ENCODE data around the gene BRAF.
"Not testable (repeated sequence)": the region's sequence is repeated elsewhere in the genome, so short reads cannot be mapped to it uniquely, and the experiment has no call there.

Gene BRAF

DNA sequence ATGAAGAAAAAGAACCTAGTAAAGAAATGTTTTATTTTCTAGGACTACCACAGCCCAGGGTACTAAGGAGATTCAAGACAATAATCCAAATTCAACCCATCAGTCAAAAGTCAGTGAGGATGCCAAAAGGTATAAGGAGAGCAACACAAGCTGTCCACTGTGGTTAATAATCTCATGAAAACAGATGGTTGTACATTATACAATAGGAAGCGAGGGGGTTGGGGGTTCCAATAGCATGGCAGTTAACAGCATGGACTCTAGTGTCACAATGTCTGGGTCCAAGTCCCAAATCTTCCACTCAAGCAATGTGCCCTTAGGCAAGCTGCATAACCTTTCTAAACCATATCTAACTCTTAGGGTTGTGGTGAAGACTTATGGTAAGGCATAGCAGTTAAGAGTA is 35.1 kb downstream of the BRAF start:
- DNase-seq (ENCODE audit: low read depth): no peak
- no peak overlapping the region for H3K4me3 ChIP-seq (ENCODE audit: low read depth, low read length)
- TF ChIP-seq, protein P1, sequence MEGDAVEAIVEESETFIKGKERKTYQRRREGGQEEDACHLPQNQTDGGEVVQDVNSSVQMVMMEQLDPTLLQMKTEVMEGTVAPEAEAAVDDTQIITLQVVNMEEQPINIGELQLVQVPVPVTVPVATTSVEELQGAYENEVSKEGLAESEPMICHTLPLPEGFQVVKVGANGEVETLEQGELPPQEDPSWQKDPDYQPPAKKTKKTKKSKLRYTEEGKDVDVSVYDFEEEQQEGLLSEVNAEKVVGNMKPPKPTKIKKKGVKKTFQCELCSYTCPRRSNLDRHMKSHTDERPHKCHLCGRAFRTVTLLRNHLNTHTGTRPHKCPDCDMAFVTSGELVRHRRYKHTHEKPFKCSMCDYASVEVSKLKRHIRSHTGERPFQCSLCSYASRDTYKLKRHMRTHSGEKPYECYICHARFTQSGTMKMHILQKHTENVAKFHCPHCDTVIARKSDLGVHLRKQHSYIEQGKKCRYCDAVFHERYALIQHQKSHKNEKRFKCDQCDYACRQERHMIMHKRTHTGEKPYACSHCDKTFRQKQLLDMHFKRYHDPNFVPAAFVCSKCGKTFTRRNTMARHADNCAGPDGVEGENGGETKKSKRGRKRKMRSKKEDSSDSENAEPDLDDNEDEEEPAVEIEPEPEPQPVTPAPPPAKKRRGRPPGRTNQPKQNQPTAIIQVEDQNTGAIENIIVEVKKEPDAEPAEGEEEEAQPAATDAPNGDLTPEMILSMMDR (IDR thresholded peaks at IDR 0.05; ENCODE audit: low read depth, low read length, missing control alignments): no peak
- in situ Hi-C loops (cut with HindIII; ENCODE audit: low sequenced_read_pairs): no loop called here

DNA sequence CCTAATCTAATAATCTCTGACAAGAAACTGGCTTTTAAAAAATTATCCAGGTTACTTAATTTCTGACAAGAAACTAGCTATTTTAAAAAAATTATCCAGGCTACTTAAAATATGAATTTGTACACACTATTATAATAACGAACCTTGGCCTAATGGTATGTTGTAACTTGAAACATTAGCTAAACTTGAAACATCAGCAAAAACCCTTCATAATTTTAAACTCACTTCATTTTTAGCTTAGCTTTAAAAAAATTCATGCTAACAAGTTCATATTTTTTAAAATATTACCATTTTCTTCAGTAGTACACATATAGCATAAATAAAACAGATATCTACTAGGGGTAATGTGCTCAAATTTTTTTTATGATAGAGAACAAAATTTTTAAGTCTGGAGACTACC is 35.6 kb downstream of the BRAF start:
- TF ChIP-seq, protein P1 (IDR thresholded peaks at IDR 0.05; ENCODE audit: low read depth, low read length, missing control alignments): no peak
- no peak overlapping the region for H3K4me3 ChIP-seq (ENCODE audit: low read depth, low read length)
- no peak for DNase-seq (ENCODE audit: low read depth)
- in situ Hi-C loops (cut with HindIII; ENCODE audit: low sequenced_read_pairs): no loop called here

DNA sequence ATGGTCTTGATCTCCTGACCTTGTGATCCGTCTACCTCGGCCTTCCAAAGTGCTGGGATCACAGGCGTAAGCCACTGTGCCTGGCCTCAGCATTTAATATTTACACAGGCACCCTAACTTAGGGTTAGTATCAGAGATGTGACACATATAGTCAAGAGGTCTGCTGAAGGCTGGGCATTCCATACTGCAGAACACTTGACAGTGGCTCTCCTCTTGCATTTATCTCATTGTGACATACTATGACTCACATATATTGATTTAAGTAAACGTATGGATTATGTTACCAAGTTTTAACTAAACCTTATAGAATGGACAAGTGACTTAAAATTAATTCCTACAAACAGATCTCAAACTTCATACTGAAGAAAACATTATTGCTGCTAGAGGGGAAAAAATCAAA is 36.6 kb downstream of the BRAF start:
- DNase-seq (ENCODE audit: low read depth): no peak
- in situ Hi-C loops (cut with HindIII; ENCODE audit: low sequenced_read_pairs): no loop called here
- no peak overlapping the region for H3K4me3 ChIP-seq (ENCODE audit: low read depth, low read length)
- TF ChIP-seq, protein P1 (IDR thresholded peaks at IDR 0.05; ENCODE audit: low read depth, low read length, missing control alignments): no peak

DNA sequence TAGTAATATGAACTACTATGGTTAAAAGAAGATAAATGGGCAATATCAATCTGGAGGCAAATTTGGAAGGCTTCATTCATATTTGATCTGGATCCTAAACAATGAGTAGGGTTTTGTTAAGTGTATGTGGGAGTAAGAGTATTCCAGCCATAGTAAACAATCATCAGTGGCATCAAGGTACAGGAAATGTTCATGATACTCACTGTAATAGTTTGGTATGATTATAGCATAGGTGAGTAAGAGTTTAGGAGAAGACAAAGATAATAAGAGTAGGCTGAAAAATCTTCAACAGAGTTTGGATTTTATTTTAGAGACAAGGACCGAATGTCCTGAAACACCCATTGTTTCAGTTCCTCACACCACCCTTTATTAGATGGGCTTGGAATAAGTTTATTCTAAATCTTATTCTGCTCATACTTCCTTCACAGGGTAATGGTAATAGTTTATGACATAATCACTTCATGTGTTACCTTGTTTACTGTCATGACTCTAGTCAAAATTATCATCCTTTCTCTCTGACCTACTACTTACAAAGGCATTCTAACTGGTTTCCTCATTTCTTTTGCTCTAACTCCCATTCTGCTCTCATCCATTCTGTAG is 38.9 kb downstream of the BRAF start:
- H3K4me3 ChIP-seq (ENCODE audit: low read depth, low read length): no peak overlapping the region

DNA sequence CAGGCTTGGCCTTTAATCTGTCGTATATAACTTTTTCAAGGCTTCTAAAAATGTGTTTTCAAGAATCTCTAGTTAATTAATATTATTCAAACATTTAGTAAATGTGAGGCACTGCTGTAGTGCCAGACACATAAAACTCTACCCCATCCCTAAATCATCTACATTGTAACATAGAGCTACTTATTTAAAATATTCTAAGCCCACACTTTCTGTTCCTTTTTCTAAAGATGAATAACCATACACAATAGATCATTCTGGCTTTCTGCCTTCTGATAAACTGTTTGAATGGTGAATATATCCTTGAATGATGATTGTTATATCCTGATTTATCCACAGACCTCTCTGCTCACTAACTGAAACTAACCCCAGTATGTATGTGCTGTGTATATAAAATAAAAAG is 41.4 kb downstream of the BRAF start:
- no peak overlapping the region for H3K4me3 ChIP-seq (ENCODE audit: low read depth, low read length)
- DNase-seq (ENCODE audit: low read depth): no peak
- in situ Hi-C loops (cut with HindIII; ENCODE audit: low sequenced_read_pairs): no loop called here
- TF ChIP-seq, protein P1 (IDR thresholded peaks at IDR 0.05; ENCODE audit: low read depth, low read length, missing control alignments): no peak

More for the DNA sequence above, 38.9 kb downstream of the BRAF start:
- no peak for DNase-seq (ENCODE audit: low read depth)
- in situ Hi-C loops (cut with HindIII; ENCODE audit: low sequenced_read_pairs): no loop called here
- TF ChIP-seq, protein P1 (IDR thresholded peaks at IDR 0.05; ENCODE audit: low read depth, low read length, missing control alignments): no peak

DNA sequence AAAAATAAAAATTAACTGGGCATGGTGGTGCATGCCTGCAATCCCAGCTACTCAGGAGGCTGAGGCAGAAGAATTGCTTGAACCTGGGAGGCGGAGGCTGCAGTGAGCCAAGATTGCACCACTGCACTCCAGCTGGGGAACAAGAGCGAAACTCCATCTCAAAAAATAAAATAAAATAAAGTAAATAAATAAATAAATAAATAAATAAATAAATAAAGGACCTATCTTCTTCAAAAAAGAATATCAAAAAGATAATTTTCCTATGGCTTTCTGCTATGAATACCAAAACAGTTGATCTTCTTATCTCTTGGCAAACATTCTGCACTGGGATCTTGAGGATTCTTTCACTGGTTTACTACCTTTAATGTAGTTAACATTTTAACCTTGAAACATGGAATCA is 41.9 kb downstream of the BRAF start:
- DNase-seq (ENCODE audit: low read depth); H3K4me3 ChIP-seq (ENCODE audit: low read depth, low read length); in situ Hi-C loops (cut with HindIII; ENCODE audit: low sequenced_read_pairs): not testable (repeated sequence)

DNA sequence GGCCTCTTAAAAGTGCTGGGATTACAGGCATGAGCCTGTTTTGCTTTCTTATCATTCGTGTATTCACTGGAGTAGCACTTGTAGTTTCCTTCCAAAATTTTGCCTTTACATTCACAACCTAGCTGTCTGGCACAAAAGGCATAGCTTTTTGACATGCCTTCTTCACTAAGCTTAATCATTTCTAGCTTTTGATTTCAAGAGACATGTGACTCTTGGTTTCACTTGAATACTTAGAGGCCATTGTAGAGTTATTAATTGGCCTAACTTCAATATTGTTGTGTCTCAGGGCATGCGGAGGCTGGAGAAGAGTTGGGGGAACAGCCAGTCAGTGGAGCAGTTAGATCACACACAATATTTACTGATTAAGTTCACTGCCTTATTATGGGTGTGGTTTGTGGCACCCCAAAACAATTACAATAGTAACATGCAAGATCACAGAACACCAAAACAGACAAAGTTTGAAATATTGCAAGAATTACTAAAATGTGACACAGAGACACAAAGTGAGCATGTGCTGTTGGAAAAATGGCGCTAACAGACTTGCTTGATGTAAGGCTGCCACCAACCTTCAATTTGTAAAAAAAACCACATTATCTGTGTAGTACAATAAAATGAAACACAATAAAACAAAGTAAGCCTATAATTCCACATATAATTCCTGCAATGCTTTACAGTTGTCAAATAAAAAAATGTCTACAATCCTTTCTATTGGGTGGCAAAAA is 43.1 kb downstream of the BRAF start:
- in situ Hi-C loops (cut with HindIII; ENCODE audit: low sequenced_read_pairs): no loop called here
- TF ChIP-seq, protein P1 (IDR thresholded peaks at IDR 0.05; ENCODE audit: low read depth, low read length, missing control alignments): no peak
- DNase-seq (ENCODE audit: low read depth): no peak
- no peak overlapping the region for H3K4me3 ChIP-seq (ENCODE audit: low read depth, low read length)
